Femur (tissue), 1 donor: ENCODE data around the gene TCF20.
A peak's percentile ranks its signal among the peaks of the same experiment; 100 is the strongest.

Experiments
- DNase-seq: peaks from one replicate; pipeline ENCODE4 v3.0.0-alpha.2; 2017

TCF20 gene

GRCh38 chr22:42281706-42282251 is 11.3 kb upstream of the TCF20 start:
- no peak for DNase-seq

GRCh38 chr22:42281284-42281683 is 10.8 kb upstream of the TCF20 start:
- no peak for DNase-seq

DNA sequence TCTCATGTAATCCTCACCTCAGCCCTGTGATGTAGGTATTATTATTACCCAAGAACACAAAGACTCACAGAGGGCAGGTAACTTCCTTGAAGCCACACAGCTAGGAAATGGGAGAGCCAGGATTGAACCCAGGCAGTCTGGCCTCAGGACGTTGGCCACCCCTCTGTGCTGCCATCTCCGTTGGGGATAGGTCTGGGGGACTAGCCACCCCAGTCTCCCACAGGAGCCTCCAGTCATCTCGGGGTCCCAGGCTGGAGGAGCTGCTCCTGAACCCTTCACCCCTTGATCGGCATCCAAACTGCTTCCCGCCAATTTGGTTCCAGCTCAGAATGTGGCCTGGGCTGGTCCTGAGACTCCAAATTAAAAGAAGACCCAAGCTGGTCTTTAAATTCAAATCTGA is 10.4 kb upstream of the TCF20 start:
- DNase-seq, result no peak

- no peak for DNase-seq
Observed at GRCh38 chr22:42280140-42280539, 9.7 kb upstream of the TCF20 start.

DNA sequence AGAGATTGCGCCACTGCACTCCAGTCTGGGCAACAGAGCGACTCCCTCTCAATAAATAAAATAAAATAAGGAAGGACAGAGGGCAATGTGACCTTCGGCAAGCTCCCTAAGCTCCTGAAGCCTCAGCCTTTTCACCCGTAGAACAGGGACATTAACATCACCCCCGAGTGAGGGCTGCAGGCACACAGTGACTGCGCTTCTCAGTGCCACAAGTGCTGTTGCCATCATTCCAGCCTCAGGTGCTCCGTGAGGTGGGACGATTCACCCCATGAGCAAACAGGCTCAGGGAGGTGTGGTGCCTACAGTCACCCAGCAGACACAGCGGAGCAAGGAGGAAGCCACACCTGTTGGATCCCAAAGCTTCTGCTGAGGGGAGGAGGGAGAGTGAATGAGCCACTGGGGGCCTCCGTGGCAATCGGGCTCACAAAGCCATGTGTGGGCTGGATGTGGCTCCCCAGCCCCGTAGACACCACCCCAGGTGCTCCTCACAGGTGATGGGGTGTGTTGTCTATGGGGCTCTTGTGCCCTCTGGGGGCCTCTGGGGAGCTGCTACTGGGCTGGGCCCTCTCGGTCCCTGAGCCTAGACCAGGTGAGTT is 9.1 kb upstream of the TCF20 start:
- DNase-seq, result no peak

- DNase-seq, result no peak
Observed at GRCh38 chr22:42277988-42278776, 7.7 kb upstream of the TCF20 start.

DNA sequence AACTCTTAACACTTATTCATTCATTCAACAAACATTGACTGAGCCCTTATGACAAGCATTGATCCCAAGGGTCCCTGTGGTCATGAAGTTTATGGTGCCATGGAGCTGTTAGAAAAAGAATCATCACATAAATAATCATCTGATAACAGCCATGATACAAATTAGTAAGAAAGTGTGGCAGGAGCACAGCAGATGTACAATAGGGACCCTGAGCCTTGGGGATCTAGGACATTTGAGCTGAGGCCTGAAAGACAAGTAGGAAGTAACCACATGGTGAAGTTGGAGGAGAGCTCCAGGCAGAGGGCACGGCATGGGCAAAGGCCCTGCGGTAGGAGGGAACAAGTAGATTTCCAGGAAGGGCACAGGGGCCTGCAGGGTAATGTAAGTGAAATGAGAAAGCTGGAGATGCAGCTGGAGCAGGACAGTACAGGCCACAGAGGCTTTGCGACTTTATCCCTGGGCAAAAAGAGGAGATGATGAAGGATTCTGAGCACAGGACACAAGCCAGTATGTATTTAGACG is 6.8 kb upstream of the TCF20 start:
- no peak for DNase-seq

DNA sequence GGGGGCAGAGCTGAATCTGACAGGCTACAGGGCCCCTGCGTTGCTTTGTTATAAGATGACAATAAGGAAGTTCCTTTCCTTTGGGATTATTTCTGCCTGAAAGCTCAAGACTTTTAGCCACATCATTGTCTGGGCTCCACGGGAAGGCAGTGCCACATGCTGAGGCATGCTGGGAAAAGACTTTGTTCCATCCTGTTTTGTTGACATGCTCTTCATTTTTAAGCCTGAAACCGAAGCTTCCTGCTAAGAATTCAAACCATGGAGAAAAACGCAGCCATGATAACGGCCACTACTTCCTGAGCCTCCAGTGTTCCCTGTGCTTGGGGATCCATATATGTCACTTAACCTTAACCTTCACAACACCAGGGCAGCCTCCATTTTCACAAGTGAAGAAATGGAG is 5.5 kb upstream of the TCF20 start:
- DNase-seq, result no peak

DNA sequence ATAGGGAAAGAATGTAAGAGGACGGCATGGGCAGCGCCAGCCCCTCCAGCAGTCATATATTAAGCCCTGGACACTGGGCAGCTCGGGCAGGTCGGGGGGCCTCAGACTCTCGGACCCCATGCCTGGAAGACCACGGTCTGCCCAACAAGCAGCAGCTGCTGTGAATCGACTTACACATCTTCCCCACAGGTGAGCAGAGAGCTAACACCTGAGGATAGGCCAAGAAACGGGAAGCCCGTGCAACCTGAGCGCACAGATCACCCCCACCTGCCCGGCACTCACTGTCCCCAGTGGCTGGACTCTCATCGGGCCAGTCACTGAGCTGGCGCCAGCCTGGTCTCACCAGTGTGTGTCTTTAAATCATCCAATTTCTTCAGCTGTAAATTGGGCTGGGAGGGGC is 4.7 kb upstream of the TCF20 start:
- no peak for DNase-seq

DNA sequence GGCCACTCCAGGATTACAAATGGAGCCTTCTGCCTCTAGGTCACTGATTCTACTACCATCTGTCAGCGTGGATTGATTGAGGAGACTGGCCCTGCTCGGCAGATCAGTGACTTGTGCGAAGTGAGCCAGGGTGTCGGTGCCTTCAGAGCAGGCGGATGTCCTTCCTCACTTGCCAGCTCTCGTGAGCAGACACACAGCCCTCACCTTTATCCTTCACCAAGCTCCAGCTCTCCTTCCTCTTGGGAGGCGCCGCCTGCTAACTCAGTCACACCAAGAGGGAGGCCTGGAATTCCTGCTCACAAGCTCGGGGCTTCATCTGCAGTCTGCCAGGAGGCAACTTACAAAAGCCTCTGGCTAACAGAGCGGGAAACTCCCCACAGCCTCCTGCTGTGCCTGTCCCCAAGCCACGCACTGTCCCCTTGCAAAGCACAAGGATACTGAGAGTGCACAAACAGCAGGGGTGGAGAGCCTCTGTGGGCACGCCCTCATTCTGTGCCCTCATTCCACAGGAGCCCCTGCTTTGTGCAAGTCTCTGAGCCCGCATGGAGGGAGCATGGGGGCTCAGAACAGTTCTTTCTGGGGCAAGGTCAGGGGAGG is 3.5 kb upstream of the TCF20 start:
- no peak for DNase-seq

- no peak for DNase-seq
Observed at GRCh38 chr22:42272431-42272999, 2.1 kb upstream of the TCF20 start.

DNA sequence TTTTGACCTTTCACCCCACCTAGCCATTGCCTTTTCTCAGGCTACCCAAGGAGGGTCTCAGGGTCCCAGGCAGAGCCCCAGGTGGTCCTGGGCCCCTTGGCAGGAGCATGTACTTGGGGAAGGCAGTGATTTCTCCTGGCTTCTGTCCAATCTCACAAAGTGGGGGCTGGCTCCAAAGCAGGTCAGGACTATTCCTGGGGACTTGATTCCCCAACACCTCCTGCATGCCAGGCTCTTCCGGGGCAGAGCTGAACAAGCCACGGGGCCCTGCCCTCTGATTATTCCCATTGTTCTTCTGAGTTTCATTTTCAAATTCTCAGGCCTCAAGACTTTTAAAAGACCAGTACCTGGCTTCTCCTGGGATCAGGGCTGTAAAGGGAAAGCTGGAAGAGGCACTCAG is 1.5 kb upstream of the TCF20 start:
- DNase-seq, result no peak

GRCh38 chr22:42271191-42271813 is 849 bp upstream of the TCF20 start:
- DNase-seq, result no peak

GRCh38 chr22:42270176-42270509 is 310 bp downstream of the TCF20 start:
- peak; percentile 38 for DNase-seq

DNA sequence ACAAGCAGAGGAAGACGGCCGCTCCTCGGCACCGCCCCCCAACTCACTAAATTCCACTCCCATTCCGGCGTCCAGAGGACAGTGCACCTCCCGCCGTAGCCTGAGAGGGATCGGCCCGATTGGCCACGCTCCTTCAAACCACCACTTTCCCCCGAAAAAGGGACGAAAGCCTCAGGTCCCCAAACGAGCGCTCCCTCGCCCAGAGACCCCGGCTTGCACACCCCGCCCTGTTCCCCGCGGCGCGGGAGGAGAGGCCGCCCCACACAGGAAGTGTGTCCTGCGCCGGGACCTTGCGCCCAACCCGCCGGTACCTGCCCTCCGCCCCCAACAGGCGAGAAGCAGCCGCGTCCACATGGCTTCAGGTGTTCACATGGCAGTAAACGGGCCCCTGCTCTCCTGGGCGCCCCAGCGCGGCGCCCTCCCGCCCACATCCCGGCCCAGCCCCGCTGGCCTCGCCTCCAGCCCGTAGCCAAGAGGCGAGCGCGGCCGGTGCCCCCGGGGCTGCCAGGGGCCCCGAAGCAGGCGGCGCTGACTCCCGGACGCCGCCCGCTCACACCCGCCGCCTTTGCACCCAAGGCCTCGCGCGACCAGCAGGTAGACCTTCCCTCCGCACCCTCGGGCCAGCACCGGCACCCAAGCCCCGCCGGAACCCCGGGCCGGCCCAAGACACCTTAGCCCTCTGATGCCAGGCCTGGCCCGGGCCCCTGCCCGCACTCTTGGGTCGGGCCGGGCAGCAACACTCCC is 849 bp downstream of the TCF20 start:
- DNase-seq, result peak; percentile 58

DNA sequence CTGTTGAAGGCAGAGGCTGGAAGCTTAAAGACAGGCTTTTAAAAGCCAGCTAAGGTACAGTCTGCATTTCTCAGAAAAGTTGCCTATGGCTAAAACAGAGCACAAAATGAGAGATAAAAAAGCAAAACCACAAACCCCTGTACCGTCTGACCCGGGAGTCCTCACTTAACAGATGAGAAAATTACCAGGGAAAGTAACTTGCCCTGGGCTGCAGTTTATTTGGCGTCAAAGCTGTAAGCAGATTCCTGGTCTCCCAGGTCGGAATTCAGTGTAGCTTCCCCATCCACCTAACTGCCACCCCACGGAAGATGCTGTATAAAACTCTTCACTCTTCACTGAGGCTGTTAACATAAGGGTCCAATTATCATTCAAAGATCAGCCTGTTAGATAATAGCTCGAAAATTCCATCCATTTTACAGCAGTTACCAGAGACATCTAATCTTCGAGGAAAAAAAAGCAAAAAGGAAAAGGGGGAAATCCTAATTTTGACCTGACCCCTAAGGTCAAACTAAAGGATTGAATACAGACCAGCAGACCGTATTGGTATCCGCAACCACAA is 1.5 kb downstream of the TCF20 start:
- DNase-seq, result no peak

- no peak for DNase-seq
Observed at GRCh38 chr22:42265321-42265720, 5.1 kb downstream of the TCF20 start.

DNA sequence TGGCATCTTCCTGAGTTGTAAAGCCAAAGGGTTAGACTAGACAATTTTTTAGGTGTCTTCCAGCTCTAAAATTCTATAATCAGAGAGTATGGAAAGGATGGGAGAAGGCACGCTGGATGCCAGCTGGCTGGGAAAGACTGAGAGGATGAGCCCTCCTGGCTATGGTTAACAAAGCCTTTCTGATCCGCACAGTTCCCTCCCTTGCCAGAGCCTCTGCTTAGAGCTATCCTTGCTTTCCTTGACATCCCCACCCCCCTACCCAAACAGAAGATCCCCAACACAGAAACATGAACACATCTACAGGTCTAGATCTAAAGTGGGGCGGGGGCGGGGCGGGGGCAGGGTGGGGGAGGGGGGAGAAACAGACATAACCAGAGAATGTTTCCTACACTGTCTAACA is 6.5 kb downstream of the TCF20 start:
- DNase-seq, result no peak

DNA sequence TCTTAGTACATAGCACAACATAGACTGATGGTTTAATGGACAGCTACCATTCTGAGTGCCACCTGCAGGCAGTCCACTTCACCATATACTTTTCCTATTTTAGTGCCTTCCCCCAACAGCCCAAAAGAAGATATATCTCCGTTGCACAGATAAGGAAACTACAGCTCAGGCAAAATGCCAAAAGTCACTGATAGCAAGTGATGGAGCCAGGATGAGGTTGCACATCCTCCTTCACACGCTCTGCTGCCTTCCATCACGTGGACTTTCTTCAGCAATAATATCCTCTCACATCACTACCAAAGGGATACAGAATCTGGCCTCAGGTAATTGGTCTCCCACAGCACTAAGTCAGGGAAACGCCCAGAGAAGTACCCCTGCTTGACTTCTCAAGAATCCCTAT is 7.5 kb downstream of the TCF20 start:
- no peak for DNase-seq

DNA sequence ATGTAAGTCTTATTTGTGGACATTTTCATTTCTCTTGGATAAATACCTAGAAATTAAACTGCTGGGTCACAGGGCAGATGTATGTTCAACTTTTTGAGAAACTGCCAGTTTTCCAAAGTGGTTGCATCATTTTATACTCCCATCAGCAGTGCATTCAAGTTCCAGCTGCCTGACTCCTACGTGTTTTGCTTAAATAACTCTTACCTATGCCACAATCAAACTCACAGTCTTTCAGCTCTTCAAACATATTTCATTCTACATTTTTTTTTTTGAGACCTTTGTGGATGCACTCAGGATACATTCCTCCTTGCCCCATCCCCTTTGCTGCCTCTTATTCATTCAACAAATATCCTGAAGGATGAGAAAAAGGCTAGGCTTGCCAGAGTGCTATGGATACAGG is 9.2 kb downstream of the TCF20 start:
- no peak for DNase-seq

DNA sequence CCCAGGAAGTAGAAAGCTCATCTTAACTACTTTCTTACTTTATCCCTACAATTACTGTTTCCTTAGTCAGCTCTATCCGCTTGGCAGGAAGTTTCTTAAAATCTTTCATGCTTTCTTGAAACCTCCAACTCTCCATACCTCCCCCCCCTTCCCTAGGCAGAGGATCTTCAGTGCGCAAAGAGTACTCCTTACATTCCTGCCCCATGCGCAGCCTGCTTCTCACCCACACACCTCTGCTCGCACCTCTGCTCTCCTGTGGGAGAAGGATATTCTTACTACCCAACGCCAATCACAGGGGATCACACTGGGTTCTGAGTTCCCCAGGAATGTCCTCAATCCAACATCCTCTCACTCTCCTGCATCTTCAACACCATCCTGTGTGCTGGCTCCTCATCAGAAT is 12.3 kb downstream of the TCF20 start:
- DNase-seq, result no peak

DNA sequence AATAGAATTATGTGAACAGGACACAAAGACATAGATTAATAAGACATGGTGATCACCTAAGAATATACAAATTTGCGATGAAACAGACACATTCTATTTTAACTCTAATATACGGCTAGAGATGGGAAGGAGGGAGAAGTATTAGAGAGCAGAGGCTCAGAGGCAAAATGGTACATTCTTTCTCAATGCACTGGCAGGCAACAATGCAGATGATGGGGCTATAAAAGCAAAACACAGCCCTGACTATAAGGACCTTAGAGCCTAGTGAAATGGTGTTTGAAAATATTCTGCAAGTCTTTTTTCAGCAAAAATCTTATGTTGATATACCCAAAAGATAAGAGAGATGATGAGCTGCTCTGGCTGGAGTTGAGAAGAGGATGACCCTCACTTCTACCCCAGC is 13.1 kb downstream of the TCF20 start:
- DNase-seq, result no peak
